GM19023 (cell line): Measurements from ENCODE around the gene RACK1.

Source experiments
- ATAC-seq: cut with Tn5 transposase; IDR thresholded peaks from one replicate; pipeline ENCODE4 v1.9.1; 2021; ENCODE audit warnings: mild to moderate bottlenecking, moderate library complexity; ENCODE audit not compliant: unreplicated experiment

Gene RACK1

GRCh38 chr5:181234455-181235306 is 9.0 kb downstream of the RACK1 start:
- no peak for ATAC-seq

DNA sequence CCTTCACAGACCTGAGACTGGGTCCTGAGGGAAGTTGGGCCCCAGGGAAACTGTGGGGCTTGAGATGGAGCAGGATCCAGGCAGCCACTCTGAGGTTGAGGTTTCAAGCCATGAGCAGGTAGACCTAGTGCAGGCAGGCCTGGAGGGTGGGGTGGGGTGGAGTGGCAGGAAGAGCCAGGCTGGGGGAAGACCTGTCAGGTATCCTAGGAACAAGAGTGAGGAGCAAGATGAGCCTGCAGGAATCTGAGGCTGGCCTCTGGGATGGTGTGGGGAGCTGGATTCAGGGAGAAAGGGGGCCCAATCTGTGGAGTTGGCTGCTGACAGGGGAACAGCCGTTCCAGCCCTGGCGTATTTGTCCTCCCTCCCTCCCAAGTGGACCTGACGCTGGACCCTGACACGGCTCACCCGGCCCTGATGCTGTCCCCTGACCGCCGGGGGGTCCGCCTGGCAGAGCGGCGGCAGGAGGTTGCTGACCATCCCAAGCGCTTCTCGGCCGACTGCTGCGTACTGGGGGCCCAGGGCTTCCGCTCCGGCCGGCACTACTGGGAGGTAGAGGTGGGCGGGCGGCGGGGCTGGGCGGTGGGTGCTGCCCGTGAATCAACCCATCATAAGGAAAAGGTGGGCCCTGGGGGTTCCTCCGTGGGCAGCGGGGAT is 9.8 kb downstream of the RACK1 start:
- ATAC-seq: no peak

DNA sequence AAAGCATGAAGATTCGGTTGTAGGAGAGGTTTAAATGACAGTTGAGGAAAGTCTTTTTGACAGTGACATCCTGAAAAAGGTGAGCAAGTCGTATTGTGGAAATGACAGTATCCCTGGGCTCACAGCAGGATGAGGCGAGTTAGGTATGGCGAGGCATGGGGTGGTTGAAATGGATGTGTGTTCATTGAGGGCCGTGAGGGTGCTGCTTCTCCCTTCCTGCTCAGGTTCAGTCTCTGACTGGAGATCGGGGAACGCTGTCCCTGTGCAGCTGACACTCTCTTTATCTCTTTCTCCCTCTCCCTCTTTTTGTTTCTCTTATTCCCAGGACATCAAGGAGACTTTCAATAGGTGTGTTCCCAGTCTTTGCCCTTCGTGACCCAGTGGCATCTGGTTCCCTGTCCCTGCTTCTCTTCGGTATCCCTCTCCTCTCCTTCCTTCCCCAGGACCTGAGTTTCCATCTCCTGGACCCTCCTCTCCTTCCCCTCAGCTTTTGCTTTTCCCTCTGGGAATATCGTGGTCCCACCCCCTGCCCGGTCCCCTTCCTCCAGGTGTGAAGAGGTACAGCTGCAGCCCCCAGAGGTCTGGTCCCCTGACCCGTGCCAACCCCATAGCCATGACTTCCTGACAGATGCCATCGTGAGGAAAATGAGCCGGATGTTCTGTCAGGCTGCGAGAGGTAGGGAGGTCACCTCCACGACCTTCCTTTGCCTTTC is 10.5 kb downstream of the RACK1 start:
- no peak for ATAC-seq

DNA sequence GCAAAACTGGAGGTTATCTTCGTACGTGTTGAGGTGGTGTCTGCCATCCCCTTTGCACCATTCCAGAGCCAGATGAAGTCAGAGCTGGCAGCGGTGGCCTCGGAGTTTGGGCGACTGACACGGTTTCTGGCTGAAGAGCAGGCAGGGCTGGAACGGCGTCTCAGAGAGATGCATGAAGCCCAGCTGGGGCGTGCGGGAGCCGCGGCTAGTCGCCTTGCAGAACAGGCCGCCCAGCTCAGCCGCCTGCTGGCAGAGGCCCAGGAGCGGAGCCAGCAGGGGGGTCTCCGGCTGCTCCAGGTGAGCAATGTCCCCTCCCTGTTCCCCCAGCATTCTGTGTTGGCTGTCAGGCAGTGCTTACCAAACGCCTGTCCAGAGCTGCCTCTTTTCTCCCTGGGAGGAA is 11.1 kb downstream of the RACK1 start:
- ATAC-seq: no peak

DNA sequence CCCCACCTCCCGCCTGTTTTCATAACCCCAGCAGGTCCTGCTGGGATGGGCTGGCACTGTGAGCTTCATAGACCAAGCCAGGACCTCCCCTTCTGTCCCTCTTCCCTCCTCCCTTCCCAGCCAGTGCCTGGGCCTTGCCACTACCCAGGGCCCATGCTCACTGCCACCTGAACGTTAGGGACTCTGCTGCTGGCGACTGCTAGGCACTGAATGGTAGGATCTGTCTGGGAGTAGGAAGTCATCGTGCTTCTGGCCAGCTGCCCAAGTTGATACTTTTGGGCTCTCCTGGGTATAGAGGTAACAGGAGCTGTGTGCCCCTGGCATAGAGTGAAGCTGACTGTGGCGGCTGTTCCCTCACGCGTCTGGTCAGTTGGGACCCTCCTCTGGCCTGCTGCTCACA is 12.3 kb downstream of the RACK1 start:
- no peak for ATAC-seq

- no peak for ATAC-seq
These were observed 13.2 kb downstream of the RACK1 start for GRCh38 chr5:181230551-181230950.

DNA sequence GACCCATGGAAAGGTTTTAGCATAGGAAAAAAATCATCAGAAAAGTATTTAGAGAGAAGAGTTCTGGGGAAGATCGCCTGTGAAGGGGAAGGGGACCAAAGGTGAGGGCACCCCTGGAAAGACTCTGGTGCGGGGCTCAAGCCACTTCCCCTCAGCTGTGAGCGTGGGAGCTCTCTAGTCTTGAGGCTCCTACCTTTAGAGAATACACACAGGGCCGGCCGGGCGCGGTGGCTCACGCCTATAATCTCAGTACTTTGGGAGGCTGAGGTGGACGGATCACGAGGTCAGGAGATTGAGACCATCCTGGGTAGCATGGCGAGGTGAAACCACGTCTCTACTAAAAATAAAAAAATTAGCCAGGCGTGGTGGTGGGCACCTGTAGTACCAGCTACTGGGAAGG is 13.7 kb downstream of the RACK1 start:
- no peak for ATAC-seq

DNA sequence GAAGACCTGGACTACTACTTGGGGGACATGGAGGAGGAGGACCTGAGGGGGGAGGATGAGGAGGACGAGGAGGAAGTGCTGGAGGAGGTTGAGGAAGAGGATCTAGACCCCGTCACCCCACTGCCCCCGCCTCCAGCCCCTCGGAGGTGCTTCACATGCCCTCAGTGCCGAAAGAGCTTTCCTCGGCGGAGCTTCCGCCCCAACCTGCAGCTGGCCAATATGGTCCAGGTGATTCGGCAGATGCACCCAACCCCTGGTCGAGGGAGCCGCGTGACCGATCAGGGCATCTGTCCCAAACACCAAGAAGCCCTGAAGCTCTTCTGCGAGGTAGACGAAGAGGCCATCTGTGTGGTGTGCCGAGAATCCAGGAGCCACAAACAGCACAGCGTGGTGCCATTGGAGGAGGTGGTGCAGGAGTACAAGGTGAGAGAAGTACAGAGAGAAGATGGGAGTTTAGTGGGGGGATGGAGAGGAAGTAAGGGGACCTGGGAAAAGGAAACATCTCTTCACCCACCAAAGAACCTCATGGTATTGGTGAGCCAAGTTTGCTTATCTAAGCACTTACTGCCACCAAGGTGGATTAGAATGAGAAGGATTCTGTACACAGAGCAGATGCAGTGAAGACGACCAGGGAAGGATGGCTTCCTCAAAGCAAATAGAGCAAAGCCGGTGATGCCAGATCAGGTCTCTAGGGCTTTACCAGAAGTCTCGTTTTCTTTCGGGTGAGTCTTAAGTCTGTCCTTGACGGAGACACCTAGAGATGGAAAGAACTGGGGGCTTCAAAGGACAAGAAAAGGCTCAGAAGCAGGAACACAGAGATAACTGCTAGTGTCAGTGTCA is 19.1 kb downstream of the RACK1 start:
- no peak for ATAC-seq

- peak; percentile 0 for ATAC-seq
These were observed 19.8 kb downstream of the RACK1 start for GRCh38 chr5:181223729-181224389.

DNA sequence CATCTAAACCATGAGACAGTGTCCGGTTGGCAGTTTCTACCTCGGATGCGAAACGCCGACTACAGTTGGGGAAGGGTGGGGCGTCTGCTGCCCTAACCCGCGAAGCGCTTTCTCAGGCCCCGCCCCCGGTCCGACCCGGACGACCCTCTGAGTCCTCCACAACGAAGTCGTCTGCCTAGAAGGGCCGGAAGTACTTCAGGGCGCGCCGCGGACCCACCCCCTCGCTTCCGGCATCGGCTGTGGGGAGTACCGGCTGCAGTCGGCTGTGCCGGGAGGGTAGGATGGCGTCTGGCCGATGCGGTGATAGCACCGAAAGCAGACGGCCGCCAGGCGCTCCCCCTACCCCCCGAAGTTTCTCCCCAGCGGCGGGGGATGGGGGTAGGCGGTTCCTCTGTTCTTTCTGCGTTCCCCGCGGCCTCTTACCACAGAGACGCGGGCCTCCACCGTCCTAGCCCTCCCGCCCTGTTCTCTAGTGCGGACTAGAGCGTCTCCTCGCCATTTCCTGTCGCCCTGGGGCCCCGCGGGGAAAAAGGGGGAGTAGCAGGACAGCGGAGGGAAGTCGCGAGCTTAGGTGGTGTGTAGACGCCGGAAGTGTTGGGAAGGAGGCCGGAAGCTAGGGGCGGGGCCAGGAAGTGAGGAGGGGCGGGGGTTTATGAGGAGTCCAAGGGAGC is 20.5 kb downstream of the RACK1 start, which contains the start of gene TRIM41:
Gene TRIM41 (plus strand): TSS at position 224 of the 671 bp plus-strand sequence. CDS start 719 bp downstream, outside the sequence.
- ATAC-seq: peak; percentile 69

GRCh38 chr5:181222630-181223057 is 21.1 kb downstream of the RACK1 start:
- no peak for ATAC-seq

- ATAC-seq: peak; percentile 30
These were observed 21.7 kb downstream of the RACK1 start for GRCh38 chr5:181221792-181222629.

DNA sequence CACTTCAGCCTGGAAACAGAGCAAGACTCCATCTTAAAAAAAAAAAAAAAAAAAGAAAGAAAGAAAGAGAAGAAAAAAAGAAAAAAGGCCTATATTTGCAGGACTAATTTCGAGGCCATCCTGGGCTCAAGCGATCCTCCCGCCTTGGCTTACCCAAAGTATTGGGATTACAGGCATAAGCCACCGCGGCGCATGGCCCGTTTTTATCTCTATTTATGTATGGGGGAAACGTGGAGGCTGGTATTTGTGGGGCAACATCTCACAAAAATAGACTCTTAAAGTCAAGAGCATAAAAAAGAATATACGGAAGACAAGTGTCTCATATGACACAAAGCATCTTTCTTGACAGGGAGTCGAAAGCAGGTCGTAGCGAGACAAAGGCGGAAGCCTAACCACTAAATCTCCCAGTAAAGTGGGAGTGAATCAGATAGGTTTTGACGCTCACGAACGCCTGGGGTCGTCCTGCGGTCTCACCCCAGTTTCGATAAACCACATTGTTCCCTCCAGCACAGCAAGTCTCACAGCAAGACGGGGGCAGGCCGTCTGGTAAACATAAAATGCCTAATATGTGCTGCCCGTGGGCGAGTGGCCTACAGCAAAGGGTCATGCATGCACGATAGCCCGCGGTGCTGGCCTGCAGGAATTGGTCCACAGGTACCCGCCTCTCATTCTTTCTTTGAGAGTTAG is 22.5 kb downstream of the RACK1 start:
- ATAC-seq: no peak

- no peak for ATAC-seq
These were observed 23.6 kb downstream of the RACK1 start for GRCh38 chr5:181220178-181220515.

GRCh38 chr5:181219262-181220177 is 24.2 kb downstream of the RACK1 start:
- ATAC-seq: no peak

- no peak for ATAC-seq
These were observed 24.9 kb downstream of the RACK1 start for GRCh38 chr5:181218795-181219124.

DNA sequence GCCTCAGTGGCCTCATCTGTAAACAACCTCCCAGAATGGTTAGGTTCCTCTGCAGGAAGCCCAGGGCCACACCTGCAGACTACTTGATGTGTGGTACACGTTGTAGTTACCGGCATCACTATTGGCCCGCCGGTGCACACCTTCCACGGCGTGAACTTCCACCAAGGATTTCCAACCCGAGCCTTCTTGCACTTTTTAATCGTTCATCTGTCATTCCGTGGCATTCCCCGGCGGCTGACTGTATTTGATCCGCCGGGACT is 26.0 kb downstream of the RACK1 start:
- no peak for ATAC-seq
